NCI-H82 treated with DMSO at 0.1 percent for 48 hours (cell line): ENCODE measurements around the gene WNK4.

Source experiments
- DNase-seq: peaks from one replicate; lab custom pipeline; 2025; ENCODE audit not compliant: unreplicated experiment; lab: John Stamatoyannopoulos, UW

WNK4 gene

DNA sequence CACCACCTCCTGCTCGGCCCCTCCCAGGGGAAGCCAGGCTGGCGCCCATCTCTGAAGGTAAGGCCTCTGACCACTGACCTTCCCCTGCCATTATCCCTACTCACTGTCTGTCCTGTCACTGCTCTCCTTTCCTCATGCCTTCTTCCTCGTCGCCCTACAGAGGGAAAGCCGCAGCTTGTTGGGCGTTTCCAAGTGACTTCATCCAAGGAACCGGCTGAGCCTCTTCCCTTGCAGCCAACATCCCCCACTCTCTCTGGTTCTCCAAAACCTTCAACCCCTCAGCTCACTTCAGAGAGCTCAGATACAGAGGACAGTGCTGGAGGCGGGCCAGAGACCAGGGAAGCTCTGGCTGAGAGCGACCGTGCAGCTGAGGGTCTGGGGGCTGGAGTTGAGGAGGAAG, 15.1 kb downstream of the WNK4 start:
- no peak for DNase-seq

GRCh38 chr17:42796066-42796758, 15.8 kb downstream of the WNK4 start:
- DNase-seq: no peak

DNA sequence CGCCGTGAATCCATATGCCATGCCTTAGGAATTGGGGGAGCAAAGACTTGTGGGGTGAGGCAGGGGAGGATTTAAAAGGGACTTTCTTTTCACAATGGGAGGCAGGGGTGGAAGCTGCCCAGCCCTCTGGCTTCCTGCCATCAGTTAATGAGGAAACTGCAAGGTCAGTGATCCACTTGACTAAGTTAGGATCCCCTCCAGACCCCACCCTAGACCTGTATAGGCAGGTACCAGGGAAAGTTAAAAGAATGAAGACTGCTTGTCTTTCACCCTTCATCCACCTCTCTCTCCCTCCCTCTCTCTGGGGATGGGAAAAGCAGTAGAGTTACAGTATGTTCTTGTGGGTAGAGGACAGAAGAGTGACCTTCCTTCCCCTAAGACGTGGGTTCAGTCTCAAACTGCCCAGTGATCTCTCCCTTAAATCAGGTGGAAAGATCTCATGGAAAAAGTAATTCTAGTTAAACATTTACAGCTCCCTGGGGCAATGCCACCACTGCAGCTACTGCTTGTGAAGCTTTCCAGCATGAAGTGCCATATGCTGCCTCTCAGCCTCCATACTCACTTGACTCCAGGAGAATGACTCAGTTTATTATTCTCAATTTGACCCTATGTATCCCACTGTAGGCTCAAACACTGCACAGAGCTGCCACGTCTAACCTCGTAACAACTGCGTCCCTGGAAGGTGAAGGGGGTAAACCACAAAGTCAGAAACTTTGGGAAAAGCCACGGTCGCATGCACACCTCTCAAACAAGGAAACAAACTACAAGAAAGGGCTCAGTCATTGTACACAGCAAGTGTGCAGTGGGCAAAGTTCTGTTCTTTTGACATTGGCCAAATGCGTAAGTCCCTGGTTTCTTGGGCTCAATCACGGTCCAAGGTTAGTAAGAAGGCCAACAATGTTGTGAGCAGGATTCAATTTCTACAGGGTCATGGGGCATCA, 16.9 kb downstream of the WNK4 start:
- no peak for DNase-seq

DNA sequence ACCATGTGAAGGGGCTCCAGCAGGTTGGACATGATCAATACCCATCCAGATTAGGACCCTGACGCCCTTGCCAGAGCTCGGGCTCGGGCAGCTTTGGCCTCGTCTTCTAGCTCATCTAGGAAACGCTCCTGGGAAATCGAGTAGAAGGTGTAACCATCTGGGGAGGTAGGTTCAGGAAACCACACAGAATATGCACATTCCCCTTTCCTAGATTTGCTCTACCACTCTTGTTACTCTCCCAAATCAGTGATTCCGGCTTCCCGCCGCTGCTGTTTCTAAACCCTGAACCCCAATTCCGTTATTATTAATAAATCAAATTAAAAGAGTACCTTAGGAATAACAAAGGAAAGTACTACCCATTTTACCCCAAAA, 17.6 kb downstream of the WNK4 start:
- no peak for DNase-seq

GRCh38 chr17:42798383-42799380, 18.3 kb downstream of the WNK4 start, which contains the start of the genes CNTD1 and COA3:
CNTD1 (plus strand) TSS chr17:42798861; CDS start chr17:42799068, 207 bp downstream.
COA3 (minus strand) TSS chr17:42798704; CDS start chr17:42798681, 23 bp downstream.
- DNase-seq: peak; percentile 48

GRCh38 chr17:42803074-42803883, 22.9 kb downstream of the WNK4 start:
- DNase-seq: no peak

GRCh38 chr17:42804918-42805367, 24.5 kb downstream of the WNK4 start:
- no peak for DNase-seq

DNA sequence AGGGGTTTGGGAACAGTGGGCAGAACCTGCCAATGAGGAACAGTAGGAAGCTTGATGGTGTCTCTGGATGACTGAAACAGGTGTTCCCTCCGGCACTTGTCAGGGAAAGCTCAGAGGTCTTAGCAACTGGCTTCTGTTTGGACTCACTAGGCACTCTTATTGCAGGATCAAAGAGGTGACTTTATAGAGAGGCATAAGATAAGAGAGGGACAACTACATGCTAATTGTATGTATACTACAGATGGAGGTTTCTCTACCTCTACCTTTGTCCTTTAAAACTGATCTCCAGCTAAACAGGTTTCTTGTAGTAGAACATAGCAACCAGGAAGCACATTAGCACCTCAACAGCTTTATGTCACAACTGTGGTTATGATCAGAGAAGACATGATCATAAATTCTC, 25.8 kb downstream of the WNK4 start:
- DNase-seq: no peak

GRCh38 chr17:42809250-42809649, 28.8 kb downstream of the WNK4 start:
- DNase-seq: no peak

GRCh38 chr17:42814633-42815399, 34.4 kb downstream of the WNK4 start:
- no peak for DNase-seq

DNA sequence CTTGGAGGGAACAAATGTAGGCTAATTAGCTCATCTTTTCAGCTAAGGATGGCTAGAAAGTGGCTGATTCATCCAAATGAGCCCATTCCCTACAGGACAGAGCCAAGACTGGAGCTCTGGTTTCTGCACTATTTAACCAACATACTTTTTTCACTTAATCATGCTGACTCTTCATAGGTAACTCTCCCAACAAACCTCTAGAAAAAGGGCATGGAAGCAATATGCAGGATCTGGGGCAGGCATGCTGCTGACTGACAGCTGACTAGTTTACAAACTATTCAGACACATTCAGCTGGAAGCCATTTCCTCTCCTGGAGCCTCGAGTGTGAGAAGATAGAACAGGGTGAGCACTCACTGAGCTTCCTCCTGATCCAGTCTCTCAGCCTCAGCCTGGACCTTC, 37.5 kb downstream of the WNK4 start:
- DNase-seq: no peak

- DNase-seq: no peak
Measured at GRCh38 chr17:42818379-42818778, 38.0 kb downstream of the WNK4 start.

DNA sequence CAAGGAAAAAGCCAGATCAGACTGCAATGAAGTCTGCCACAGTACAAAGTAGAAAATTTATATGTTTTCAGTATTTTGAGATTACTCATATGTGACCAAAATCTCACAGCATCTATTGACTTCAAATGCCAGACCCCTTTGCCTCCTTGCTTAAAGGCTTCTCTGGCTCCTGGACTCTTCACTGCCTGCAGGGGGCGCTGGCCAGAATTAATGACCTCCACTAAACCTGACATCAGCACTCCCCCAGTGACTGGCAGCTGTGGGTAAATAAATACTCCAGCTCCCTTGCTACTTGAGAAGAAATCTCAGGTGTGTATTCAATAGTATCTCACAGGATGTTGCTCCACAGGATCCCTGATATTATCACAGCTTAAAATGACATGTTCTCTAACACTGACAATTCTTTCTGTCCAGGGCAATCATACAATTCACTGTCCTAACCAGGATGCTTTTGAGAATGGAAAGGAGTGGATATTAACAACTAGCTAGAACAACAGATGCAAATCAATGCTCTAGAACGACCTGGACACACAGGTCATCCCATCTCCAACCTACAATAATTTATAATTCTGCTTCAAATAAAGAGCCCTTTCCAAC, 39.6 kb downstream of the WNK4 start:
- DNase-seq: peak; percentile 56

- no peak for DNase-seq
Measured at GRCh38 chr17:42821176-42821575, 40.8 kb downstream of the WNK4 start.

- DNase-seq: no peak
Measured at GRCh38 chr17:42827472-42827871, 47.1 kb downstream of the WNK4 start.

GRCh38 chr17:42830971-42831370, 50.6 kb downstream of the WNK4 start:
- DNase-seq: no peak

DNA sequence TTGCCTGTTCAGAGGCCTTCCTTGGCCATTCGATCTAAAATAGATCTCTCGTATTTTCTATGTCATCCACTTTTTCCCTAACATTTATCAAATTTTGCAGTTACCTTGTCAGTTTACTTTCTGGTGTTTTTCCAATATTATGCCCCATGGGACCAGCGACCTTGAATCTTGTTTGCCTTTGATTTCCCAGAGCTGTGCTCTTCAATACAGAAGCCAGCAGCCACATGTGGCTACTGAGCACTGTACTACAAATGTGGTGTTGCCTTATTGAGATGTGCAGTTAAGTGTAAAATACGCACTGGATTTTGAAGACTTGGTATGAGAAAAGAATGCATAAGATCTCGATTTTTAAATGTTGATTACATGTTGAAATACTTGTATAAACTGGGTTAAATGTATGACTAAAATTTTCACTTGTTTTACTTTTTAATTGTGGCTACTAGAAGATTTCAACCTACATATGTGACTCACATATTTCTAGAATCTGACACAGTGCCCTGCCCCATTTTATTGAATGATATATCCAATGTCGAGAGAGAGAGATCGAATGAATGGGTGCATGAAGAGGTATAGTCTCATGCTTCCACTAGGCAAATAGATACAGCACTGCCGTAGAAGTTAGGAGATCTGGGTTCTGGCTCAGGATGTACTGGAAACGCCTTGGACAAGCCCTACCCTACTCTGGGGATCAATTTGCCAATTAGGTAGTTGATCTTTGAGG, 52.0 kb downstream of the WNK4 start:
- DNase-seq: no peak
